CD4-positive, alpha-beta T cell (primary cell): ENCODE results near the gene SNURF. TPM values are rescaled to one million over a fixed set of nuclear protein-coding genes. Genes with fewer than 3 reads are reported as not detected.

Experiments
- ATAC-seq: fragments of 200-7000 bp; cut with Tn5 transposase; one replicate; pipeline ENCODE4 v1.10.0; 2022; ENCODE audit warnings: mild to moderate bottlenecking; ENCODE audit not compliant: poor library complexity
- CTCF ChIA-PET: fragments of 350-600 bp; sonication (Branson Sonifier 250); formaldehyde crosslinking; loops from one replicate; lab custom pipeline; 2021; ENCODE audit warnings: antibody characterized with exemption, inconsistent platforms; lab: Charles Lee
- POLR2A ChIA-PET: fragments of 350-600 bp; sonication (Branson Sonifier 250); formaldehyde crosslinking; loops from one replicate; lab custom pipeline; 2021; ENCODE audit warnings: antibody characterized with exemption, inconsistent platforms; lab: Charles Lee
- DNase-seq, 14 experiments: peaks; one replicate each; pipeline ENCODE4 v3.0.0-alpha.2; 2013 to 2020; ENCODE audit warnings: mixed read lengths in 2 of 14
- H3K27ac ChIP-seq, 2 donors: one replicate each; pipeline versions ENCODE4 v1.5.1 to v1.7.0; 2013; ENCODE audit warnings: low read length in 2 of 2, low read depth in 1 of 2, mild to moderate bottlenecking in 1 of 2
- H3K27me3 ChIP-seq, 2 experiments: 1 replicate in 1 of 2; 2 replicates in 1 of 2; pipeline versions ENCODE4 v1.6.1 to v1.7.0; 2013; ENCODE audit warnings: low read length in 2 of 2, control low read depth in 1 of 2, mild to moderate bottlenecking in 1 of 2, moderate library complexity in 1 of 2; ENCODE audit not compliant: insufficient read depth in 2 of 2, control insufficient read depth in 1 of 2
- H3K36me3 ChIP-seq: one replicate; pipeline ENCODE4 v1.6.1; 2013; ENCODE audit warnings: low read length, control low read depth; ENCODE audit not compliant: insufficient read depth
- H3K4me1 ChIP-seq: one replicate; pipeline ENCODE4 v1.6.1; 2013; ENCODE audit warnings: low read length, control low read depth; ENCODE audit not compliant: insufficient read depth
- H3K4me3 ChIP-seq: one replicate; pipeline ENCODE4 v1.5.1; 2013; ENCODE audit warnings: mild to moderate bottlenecking, low read length, moderate library complexity
- H3K9me3 ChIP-seq, 2 experiments: 1 replicate in 1 of 2; 2 replicates in 1 of 2; pipeline versions ENCODE4 v1.6.1 to v1.7.0; 2013; ENCODE audit warnings: low read length in 2 of 2, mild to moderate bottlenecking in 2 of 2, control low read depth in 1 of 2, moderate library complexity in 1 of 2; ENCODE audit not compliant: control insufficient read depth in 1 of 2, insufficient read depth in 1 of 2
- H3K27ac Mint-ChIP-seq: one replicate; pipeline ENCODE4 v1.8.0; 2020; ENCODE audit warnings: mixed read lengths
- H3K27me3 Mint-ChIP-seq: one replicate; pipeline ENCODE4 v1.8.0; 2021; ENCODE audit warnings: mixed read lengths
- H3K36me3 Mint-ChIP-seq: one replicate; pipeline ENCODE4 v1.8.0; 2021; ENCODE audit warnings: low read depth, mixed read lengths
- H3K4me1 Mint-ChIP-seq: one replicate; pipeline ENCODE4 v1.8.0; 2021; ENCODE audit warnings: low read depth, mixed read lengths
- H3K4me3 Mint-ChIP-seq: one replicate; pipeline ENCODE4 v1.8.0; 2020; ENCODE audit warnings: mild to moderate bottlenecking, mixed read lengths
- H3K9me3 Mint-ChIP-seq: one replicate; pipeline ENCODE4 v1.8.0; 2020; ENCODE audit warnings: mixed read lengths
- intact Hi-C, 2 experiments: fragments of 100-400 bp; cut with DNase I in 1 of 2; cut with micrococcal nuclease in 1 of 2; formaldehyde crosslinking; loops; one replicate each; pipeline versions ENCODE4 v1.15.1 to v1.9.0; 2023 to 2025; cut with DNase I, micrococcal nuclease
- total RNA-seq, 174 experiments: library from RNA in 2 of 174; stranded (reverse) in 2 of 174; gene quantifications; one replicate each; pipeline ENCODE4 v1.2.3 and lab custom pipeline; 2021 to 2026
- TF ChIP-seq, protein P1 (sequence below): fragments of 200-600 bp; IDR thresholded peaks from one replicate; pipeline ENCODE4 v1.8.0; 2022; ENCODE audit warnings: antibody characterized with exemption, mild to moderate bottlenecking

Gene SNURF
- total RNA-seq, 2 experiments from 2014 or later: 30.1 to 44.0 TPM

- peaks cover 58% of the 10 kb centered on the region for H3K36me3 Mint-ChIP-seq
- H3K27me3 Mint-ChIP-seq: no peaks in the 10 kb centered on the region
- Histone ChIP-seq H3K27ac (peak overlapping the region; percentile 85 to 92), H3K27me3 (no peaks in the 10 kb centered on the region), H3K4me3 (peak overlapping the region; percentile 89), H3K36me3 (no peaks in the 10 kb centered on the region), H3K4me1 (peaks cover 8% of the 10 kb centered on the region), H3K9me3 (peaks cover 20 to 43% of the 10 kb centered on the region in 2 experiments)
- ChIA-PET POLR2A (interaction anchor here (0.9 to 2.0 kb wide), 9 partner anchors 27 to 1916 kb away, joined by 3 to 9 read pairs (median 6); partner anchors contain the start of genes TUBGCP5 and UBE3A), CTCF (no interaction called here)
- peak overlapping the region; percentile 96 for H3K4me3 Mint-ChIP-seq
- peaks cover 4% of the 10 kb centered on the region for H3K9me3 Mint-ChIP-seq
- DNase-seq (peak in 13 of 14 experiments; percentile 4 to 61 (median 27)), ATAC-seq (peak; percentile 17)
- TF ChIP-seq, protein P1, sequence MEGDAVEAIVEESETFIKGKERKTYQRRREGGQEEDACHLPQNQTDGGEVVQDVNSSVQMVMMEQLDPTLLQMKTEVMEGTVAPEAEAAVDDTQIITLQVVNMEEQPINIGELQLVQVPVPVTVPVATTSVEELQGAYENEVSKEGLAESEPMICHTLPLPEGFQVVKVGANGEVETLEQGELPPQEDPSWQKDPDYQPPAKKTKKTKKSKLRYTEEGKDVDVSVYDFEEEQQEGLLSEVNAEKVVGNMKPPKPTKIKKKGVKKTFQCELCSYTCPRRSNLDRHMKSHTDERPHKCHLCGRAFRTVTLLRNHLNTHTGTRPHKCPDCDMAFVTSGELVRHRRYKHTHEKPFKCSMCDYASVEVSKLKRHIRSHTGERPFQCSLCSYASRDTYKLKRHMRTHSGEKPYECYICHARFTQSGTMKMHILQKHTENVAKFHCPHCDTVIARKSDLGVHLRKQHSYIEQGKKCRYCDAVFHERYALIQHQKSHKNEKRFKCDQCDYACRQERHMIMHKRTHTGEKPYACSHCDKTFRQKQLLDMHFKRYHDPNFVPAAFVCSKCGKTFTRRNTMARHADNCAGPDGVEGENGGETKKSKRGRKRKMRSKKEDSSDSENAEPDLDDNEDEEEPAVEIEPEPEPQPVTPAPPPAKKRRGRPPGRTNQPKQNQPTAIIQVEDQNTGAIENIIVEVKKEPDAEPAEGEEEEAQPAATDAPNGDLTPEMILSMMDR: no peak
- H3K4me1 Mint-ChIP-seq: peaks cover 19% of the 10 kb centered on the region
- H3K27ac Mint-ChIP-seq: peak overlapping the region; percentile 99
- intact Hi-C loops: loop anchor here in 1 of 2 experiments (5.0 kb wide), 1 partner anchor 482 kb away; the partner anchor contains the start of gene UBE3A
These were observed 739 bp downstream of the SNURF start for GRCh38 chr15:24955531-24955921.

GRCh38 chr15:24956111-24956838, 1.5 kb downstream of the SNURF start:
- Histone ChIP-seq H3K4me1 (peaks cover 8% of the 10 kb centered on the region), H3K9me3 (peaks cover 23 to 39% of the 10 kb centered on the region in 2 experiments), H3K27me3 (no peaks in the 10 kb centered on the region), H3K4me3 (peak overlapping the region; percentile 89), H3K36me3 (no peaks in the 10 kb centered on the region), H3K27ac (peak overlapping the region; percentile 85 to 92)
- intact Hi-C loops: loop anchor here in 1 of 2 experiments (5.0 kb wide), 1 partner anchor 481 kb away; the partner anchor contains the start of gene UBE3A
- ChIA-PET POLR2A (interaction anchor here (0.9 to 2.0 kb wide), 9 partner anchors 28 to 1917 kb away, joined by 3 to 9 read pairs (median 6); partner anchors contain the start of genes TUBGCP5 and UBE3A), CTCF (no interaction called here)
- TF ChIP-seq, protein P1: no peak
- H3K9me3 Mint-ChIP-seq: peaks cover 4% of the 10 kb centered on the region
- DNase-seq: peak; percentile 45 to 89 (median 74)
- H3K4me1 Mint-ChIP-seq: peaks cover 19% of the 10 kb centered on the region
- ATAC-seq: peak; percentile 76
- H3K4me3 Mint-ChIP-seq: peak overlapping the region; percentile 96
- H3K36me3 Mint-ChIP-seq: peaks cover 66% of the 10 kb centered on the region
- H3K27me3 Mint-ChIP-seq: no peaks in the 10 kb centered on the region
- peak overlapping the region; percentile 99 for H3K27ac Mint-ChIP-seq

GRCh38 chr15:24957691-24958090, 2.9 kb downstream of the SNURF start:
- H3K9me3 Mint-ChIP-seq: peaks cover 4% of the 10 kb centered on the region
- H3K36me3 Mint-ChIP-seq: peaks cover 78% of the 10 kb centered on the region
- peaks cover 9% of the 10 kb centered on the region for H3K36me3 ChIP-seq
- intact Hi-C loops: loop anchor here in 1 of 2 experiments (5.0 kb wide), 1 partner anchor 480 kb away; the partner anchor contains the start of gene UBE3A
- H3K27ac ChIP-seq: no peak overlapping the region
- CTCF ChIA-PET: interaction anchor here (0.8 kb wide), 1 partner anchor 22 kb away, joined by 3 read pairs; no protein-coding TSS in a partner anchor
- ATAC-seq: no peak
- POLR2A ChIA-PET: interaction anchor here (0.6 to 2.0 kb wide), 2 partner anchors 54 to 88 kb away, joined by 4 to 6 read pairs; no protein-coding TSS in a partner anchor
- H3K4me3 Mint-ChIP-seq: peak overlapping the region; percentile 68
- no peak overlapping the region for H3K4me3 ChIP-seq
- DNase-seq: no peak
- TF ChIP-seq, protein P1: no peak
- H3K27me3 Mint-ChIP-seq: no peaks in the 10 kb centered on the region
- no peaks in the 10 kb centered on the region for H3K27me3 ChIP-seq
- peaks cover 19% of the 10 kb centered on the region for H3K4me1 Mint-ChIP-seq
- H3K4me1 ChIP-seq: peaks cover 8% of the 10 kb centered on the region
- peaks cover 30 to 39% of the 10 kb centered on the region in 2 experiments for H3K9me3 ChIP-seq
- H3K27ac Mint-ChIP-seq: peak overlapping the region; percentile 99
